ENCODE data around the gene CHD5.

Gene CHD5

DNA sequence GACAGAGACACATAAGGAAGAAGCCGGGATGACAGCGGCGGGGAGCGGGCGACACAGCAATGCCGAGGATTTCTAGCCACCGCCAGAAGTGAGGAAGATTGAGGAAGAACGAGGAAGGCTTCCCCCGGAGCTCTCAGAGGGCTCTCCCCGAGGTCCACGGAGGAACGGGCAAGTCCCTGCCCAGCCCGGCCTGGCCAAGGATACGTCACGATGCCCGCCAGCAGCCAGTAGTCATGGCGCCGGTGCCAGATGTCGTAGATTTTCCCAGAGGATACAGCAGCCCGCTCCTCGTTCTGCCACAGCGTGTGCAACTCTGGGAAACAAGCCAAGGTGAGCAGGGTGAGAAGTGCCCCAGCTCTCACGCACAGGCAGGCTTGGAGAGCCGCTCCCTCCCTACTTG, 68.5 kb downstream of the CHD5 start:
- no peak overlapping the region for H3K27ac ChIP-seq
- TF ChIP-seq, protein P1, sequence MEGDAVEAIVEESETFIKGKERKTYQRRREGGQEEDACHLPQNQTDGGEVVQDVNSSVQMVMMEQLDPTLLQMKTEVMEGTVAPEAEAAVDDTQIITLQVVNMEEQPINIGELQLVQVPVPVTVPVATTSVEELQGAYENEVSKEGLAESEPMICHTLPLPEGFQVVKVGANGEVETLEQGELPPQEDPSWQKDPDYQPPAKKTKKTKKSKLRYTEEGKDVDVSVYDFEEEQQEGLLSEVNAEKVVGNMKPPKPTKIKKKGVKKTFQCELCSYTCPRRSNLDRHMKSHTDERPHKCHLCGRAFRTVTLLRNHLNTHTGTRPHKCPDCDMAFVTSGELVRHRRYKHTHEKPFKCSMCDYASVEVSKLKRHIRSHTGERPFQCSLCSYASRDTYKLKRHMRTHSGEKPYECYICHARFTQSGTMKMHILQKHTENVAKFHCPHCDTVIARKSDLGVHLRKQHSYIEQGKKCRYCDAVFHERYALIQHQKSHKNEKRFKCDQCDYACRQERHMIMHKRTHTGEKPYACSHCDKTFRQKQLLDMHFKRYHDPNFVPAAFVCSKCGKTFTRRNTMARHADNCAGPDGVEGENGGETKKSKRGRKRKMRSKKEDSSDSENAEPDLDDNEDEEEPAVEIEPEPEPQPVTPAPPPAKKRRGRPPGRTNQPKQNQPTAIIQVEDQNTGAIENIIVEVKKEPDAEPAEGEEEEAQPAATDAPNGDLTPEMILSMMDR (IDR thresholded peaks at IDR 0.05), result no peak
- TF ChIP-seq ZFX (IDR thresholded peaks at IDR 0.05; ENCODE audit: borderline replicate concordance), result no peak

DNA sequence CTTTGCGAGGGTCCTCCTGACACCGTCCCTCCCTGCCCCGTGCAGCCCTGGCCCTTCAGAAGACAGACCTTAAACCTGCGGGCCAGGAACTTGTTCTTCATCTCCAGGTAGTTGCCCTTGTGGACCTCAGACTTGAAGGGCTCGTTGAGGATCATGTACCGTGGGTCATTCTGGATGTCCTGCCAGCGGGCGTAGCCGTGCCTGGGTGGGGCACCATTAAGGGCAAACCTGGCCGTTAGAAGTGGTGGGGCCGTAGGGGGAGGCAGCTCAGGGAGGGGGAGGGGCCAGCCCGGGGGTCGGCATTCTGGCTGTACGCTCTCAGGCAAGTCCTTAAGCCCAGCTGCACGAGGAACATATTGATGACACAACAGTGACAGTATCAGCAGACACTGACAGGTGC, 69.8 kb downstream of the CHD5 start:
- TF ChIP-seq, protein P1 (IDR thresholded peaks at IDR 0.05), result no peak

DNA sequence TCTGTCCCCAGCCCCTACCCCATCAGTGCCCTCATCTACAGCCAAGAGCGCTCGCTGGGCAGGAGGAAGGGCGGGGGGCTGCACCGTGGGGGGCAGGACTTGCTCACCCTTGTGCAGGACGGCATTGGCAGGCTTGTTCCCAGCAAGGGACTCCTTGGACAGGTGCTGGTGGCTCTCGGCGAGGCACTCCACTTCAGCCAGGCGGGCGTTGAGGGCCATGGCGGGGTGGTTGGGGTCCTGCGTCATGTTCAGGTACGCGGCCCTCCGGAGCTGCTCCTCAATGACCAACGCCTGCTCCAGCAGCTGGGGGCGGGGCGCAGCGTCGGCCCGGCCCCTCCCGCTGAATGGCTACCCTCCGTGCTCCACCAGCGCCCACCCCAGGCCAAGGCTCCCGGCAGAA, 70.4 kb downstream of the CHD5 start:
- TF ChIP-seq, protein P1 (IDR thresholded peaks at IDR 0.05), result no peak
- no peak for TF ChIP-seq ZFX (IDR thresholded peaks at IDR 0.05; ENCODE audit: borderline replicate concordance)

More for the DNA sequence above, 69.8 kb downstream of the CHD5 start:
- H3K27ac ChIP-seq, result no peak overlapping the region

DNA sequence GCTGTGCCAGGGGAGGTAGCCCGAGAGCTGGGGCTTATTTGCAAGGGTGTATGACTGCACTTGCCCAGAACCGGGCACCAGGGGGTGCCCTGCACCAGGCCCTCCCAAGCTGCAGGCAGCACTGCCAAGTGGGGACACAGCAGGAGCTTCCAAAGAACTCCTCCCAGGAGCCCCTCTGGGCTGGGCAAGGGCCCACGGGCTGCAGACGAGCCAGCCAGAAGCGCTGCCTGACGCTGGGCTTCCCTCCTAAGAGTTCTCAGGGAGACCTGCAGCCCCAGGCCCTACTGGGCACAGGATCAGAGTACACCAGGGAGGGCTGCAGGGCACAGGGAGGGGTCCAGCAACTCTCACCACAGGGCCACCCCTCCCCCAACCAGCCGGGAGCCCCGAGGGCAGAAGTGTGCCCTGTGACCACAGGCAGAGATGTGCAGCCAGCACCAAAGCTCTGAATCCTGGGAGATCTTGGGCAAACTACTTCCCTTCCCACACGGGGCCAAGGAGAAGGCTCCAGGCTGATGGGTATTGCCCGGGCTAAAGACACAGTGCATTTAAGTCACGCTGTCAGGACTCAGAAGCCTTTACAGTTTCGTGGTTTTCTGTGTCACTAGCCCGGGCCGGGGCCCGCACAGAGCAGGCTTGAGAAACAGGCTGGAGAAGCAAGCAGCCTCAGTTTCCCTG, 71.0 kb downstream of the CHD5 start:
- TF ChIP-seq ZFX (IDR thresholded peaks at IDR 0.05; ENCODE audit: borderline replicate concordance), result no peak
- TF ChIP-seq, protein P1 (IDR thresholded peaks at IDR 0.05), result peak; percentile 49; the same call in 1 of the 2 replicates
- no peak overlapping the region for H3K27ac ChIP-seq

More for the DNA sequence above, 70.4 kb downstream of the CHD5 start:
- no peak overlapping the region for H3K27ac ChIP-seq

DNA sequence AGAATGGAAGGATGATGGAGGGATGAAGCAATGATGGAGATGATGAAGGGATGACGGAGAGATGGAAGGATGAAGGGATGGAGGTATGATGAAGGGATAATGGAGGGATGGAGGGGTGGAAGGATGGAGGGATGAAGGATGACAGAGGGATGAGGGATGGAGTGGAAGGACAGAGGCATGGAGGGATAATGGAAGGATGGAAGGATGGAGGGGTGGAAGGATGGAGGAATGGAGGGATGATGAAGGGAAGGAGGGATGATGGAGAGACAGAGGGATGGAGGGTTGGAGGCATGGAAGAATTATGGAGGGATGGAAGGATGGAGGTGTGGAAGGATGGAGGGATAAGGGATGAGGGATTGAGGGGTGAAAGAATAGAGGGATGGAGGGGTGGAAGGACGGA, 71.6 kb downstream of the CHD5 start:
- TF ChIP-seq ZFX (IDR thresholded peaks at IDR 0.05; ENCODE audit: borderline replicate concordance), result no peak
- no peak overlapping the region for H3K27ac ChIP-seq

DNA sequence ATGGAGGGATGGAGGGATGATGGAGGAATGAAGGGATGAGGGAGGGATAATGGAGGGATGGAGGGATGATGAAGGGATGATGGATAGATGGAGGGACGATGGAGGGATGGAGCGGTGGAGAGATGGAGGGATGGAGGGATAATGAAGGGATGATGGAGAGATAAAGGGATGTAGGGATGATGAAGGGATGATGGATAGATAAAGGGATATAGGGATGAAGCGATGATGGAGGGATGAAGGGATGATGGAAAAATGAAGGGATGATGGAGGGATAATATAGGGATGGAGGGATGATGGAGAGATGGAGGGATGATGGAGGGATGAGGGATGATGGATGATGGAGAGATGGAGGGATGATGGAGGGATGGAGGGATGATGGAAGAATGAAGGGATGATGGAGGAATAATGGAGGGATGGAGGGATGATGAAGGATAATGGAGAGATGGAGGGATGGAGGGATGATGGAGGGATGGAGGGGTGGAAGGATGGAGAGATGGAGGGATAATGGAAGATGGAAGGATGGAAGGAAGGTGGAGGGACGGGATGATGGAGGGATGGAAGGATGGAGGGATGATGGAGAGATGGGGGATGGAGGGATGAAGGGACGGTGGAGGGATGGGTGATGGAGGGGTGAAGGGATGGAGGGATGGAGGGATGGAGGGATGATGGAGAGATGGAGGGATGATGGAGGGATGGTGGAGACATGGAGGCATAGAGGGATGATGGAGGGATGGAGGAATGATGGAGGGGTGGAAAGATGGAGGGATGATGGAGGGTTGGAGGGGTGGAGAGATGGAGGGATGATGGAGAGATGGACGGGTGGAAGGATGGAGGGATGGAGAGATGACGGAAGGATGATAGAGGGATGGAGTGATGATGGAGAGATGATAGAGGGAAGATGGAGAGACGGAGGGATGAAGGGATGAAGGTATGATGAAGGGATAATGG, 72.4 kb downstream of the CHD5 start:
- TF ChIP-seq ZFX (IDR thresholded peaks at IDR 0.05; ENCODE audit: borderline replicate concordance), result no peak
- TF ChIP-seq, protein P1 (IDR thresholded peaks at IDR 0.05), result no peak
- no peak overlapping the region for H3K27ac ChIP-seq

DNA sequence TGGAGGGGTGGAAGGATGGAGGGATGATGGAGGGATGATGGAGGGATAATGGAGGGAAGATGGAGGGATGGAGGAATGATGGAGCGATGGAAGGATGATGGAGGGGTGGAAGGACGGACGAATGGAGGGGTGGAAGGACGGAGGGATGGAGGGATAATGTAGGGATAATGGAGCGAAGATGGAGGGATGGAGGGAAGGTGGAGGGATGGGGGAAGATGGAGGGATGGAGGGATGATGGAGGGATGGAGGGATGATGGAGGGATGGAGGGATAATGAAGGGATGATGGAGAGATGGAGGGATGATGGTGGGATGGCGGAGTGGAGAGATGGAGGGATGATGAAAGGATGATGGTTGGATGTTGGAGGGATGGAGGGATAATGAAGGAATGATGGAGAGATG, 73.1 kb downstream of the CHD5 start:
- H3K27ac ChIP-seq, result no peak overlapping the region
- TF ChIP-seq ZFX (IDR thresholded peaks at IDR 0.05; ENCODE audit: borderline replicate concordance), result no peak
- TF ChIP-seq, protein P1 (IDR thresholded peaks at IDR 0.05), result no peak
